WERI-Rb-1 (cell line): ENCODE data around the gene CCR6.

Experiments used
- DNase-seq: peaks from one replicate; pipeline ENCODE4 v3.0.0-alpha.2; 2020
- H3K27ac ChIP-seq: fragments of 250-450 bp; sonication (Bioruptor Pico); 2 replicates; pipeline ENCODE4 v1.5.1; 2020; ENCODE audit warnings: mild to moderate bottlenecking, moderate library complexity
- H3K27me3 ChIP-seq: fragments of 250-450 bp; sonication (Bioruptor Pico); 2 replicates; pipeline ENCODE4 v1.5.1; 2021; ENCODE audit warnings: mild to moderate bottlenecking, low read depth, moderate library complexity; ENCODE audit not compliant: insufficient read depth, severe bottlenecking
- H3K36me3 ChIP-seq: fragments of 250-450 bp; sonication (Bioruptor Pico); 2 replicates; pipeline ENCODE4 v1.5.1; 2020; ENCODE audit warnings: mild to moderate bottlenecking, moderate library complexity
- H3K4me3 ChIP-seq: 2 replicates; pipeline ENCODE4 v1.5.1; 2011; ENCODE audit warnings: low read depth, mild to moderate bottlenecking, control low read depth, low read length
- H3K9me3 ChIP-seq: fragments of 250-450 bp; sonication (Bioruptor Pico); 2 replicates; pipeline ENCODE4 v1.5.1; 2021; ENCODE audit warnings: mild to moderate bottlenecking, moderate library complexity; ENCODE audit not compliant: severe bottlenecking
- CTCF ChIP-seq: IDR thresholded peaks from 2 replicates; pipeline ENCODE4 v1.5.1; 2011; ENCODE audit warnings: low read depth, mild to moderate bottlenecking, control low read depth, inconsistent platforms, low read length

CCR6 gene

DNA sequence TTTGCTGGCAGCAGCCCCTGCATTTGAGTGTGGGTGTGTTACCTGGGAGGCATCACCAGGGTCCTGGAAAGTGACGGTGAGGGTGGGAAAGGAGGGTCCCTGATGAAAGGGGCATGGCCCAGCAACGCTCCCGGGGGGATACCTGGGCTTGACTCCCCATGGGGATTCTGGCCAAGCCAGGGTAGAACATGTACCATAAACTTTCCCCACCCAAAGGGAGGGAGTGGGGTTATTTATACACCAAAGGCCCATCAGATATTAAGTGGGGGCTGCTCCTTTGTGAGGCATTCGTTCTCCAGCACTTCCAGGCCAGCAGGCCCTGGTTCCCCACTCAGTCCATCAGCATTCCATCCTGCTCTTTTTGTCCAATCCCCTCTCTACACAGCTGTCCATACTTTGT is 20.6 kb upstream of the CCR6 start:
- Histone ChIP-seq H3K27me3 (no peaks in the 10 kb centered on the region), H3K9me3 (no peaks in the 10 kb centered on the region), H3K36me3 (no peaks in the 10 kb centered on the region), H3K4me3 (no peak overlapping the region), H3K27ac (no peak overlapping the region)
- TF ChIP-seq CTCF = no peak
- DNase-seq = no peak

DNA sequence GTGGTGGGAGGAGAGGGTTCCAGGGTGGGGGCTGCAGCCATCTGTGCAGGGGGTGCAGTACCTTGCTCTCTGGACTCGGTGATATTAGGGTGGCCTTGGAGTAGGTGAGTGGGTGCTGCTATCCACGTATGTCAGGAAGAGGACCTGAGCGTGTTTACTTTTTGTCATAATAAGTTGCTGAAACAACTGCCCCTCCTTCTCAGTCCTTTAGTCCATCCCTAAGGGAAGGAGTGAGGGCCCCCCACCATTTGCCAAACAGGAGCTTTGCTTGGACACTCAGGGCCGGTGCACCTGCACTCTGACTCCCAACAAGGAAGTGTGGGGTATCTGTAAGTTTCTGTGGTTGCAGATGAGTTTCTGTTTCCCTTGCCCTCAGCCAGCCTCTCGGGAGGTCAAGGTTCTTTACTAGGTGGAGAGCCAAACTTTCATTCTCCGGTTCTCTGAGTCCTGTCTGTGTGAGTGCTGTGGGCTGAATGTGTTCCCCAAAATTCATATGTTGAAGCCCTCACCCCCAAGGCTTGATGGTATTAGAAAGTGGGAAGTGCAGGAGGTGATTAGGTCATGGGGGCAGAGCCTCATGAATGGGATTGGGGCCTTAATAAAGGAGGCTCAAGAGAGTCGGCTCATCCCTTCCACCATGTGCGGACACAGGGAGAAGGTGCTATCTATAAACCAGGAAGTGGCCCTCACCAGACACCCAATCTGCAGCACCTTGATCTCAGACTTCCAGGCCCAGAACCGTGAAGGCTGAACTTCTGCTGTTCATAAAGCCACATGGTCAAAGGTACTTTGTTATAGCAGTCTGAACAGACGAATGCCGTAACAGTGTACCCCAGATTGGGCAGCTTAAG is 19.6 kb upstream of the CCR6 start:
- DNase-seq = no peak
- TF ChIP-seq CTCF = no peak
- H3K27ac ChIP-seq = no peak overlapping the region
- no peaks in the 10 kb centered on the region for H3K36me3 ChIP-seq
- H3K4me3 ChIP-seq = no peak overlapping the region
- H3K27me3 ChIP-seq = no peaks in the 10 kb centered on the region
- no peaks in the 10 kb centered on the region for H3K9me3 ChIP-seq

GRCh38 chr6:167104388-167104787 is 18.5 kb upstream of the CCR6 start:
- no peak for DNase-seq
- Histone ChIP-seq H3K9me3 (no peaks in the 10 kb centered on the region), H3K4me3 (no peak overlapping the region), H3K27ac (no peak overlapping the region), H3K36me3 (no peaks in the 10 kb centered on the region), H3K27me3 (no peaks in the 10 kb centered on the region)
- TF ChIP-seq CTCF = no peak

DNA sequence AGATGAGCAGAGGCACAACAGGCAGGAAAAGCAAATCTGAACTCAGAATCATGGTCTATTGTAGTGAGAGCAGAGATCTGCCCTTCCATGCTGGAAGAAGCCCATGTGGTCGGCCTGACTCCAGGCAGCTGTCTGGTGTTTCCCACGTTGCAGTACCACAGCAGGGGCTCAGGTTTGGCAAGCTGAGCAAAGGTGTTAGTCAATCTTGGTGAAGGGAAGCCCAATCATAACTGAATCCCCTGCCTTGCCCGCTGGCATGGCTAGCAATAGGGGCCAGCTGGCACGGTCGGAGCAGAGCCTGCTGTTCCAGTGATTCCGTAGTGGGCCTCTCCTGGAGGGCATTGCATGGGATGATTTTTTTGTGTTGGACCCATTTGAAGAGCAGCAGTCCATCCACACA is 17.8 kb upstream of the CCR6 start:
- Histone ChIP-seq H3K27ac (no peak overlapping the region), H3K36me3 (no peaks in the 10 kb centered on the region), H3K4me3 (no peak overlapping the region), H3K27me3 (no peaks in the 10 kb centered on the region), H3K9me3 (no peaks in the 10 kb centered on the region)
- TF ChIP-seq CTCF = no peak
- DNase-seq = no peak

GRCh38 chr6:167106406-167106805 is 16.5 kb upstream of the CCR6 start:
- no peak overlapping the region for H3K27ac ChIP-seq
- H3K4me3 ChIP-seq = no peak overlapping the region
- H3K27me3 ChIP-seq = no peaks in the 10 kb centered on the region
- no peaks in the 10 kb centered on the region for H3K36me3 ChIP-seq
- TF ChIP-seq CTCF = no peak
- DNase-seq = no peak
- no peaks in the 10 kb centered on the region for H3K9me3 ChIP-seq

- H3K9me3 ChIP-seq = no peaks in the 10 kb centered on the region
- H3K27ac ChIP-seq = no peak overlapping the region
- TF ChIP-seq CTCF = no peak
- no peaks in the 10 kb centered on the region for H3K36me3 ChIP-seq
- no peak overlapping the region for H3K4me3 ChIP-seq
- H3K27me3 ChIP-seq = no peaks in the 10 kb centered on the region
- no peak for DNase-seq
Measured at GRCh38 chr6:167107787-167108186, 15.1 kb upstream of the CCR6 start.
